ENCODE data around the gene DLX3.

The DLX3 gene

DNA sequence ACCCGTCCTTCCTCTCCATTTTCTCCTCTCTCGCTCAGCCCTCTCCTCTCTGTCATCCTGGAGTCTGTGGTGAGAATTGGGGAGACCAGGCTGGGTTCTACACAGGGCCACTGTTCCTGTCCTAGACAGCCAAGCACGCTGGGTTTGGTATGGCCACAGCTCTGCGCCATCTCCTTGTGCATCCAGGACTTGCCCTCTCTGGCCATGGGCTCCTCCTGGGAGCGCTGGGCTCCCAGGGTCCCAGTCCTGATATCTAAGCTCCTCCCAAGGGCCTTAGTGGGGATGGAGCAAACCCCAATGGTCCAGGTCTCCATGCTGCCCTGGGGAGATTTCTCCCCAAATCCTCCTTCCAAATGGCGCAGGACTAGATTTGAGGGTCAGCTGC is 33.7 kb upstream of the DLX3 start:
- Mint-ChIP-seq H3K9me3 (no peaks in the 10 kb centered on the region), H3K27ac (no peak overlapping the region), H3K27me3 (ENCODE audit: low read depth) (peaks cover 3% of the 10 kb centered on the region), H3K4me3 (no peak overlapping the region), H3K36me3 (ENCODE audit: low read depth) (no peaks in the 10 kb centered on the region), H3K4me1 (ENCODE audit: low read depth) (peaks cover 12% of the 10 kb centered on the region)

GRCh38 chr17:50027881-50028735 is 33.1 kb upstream of the DLX3 start:
- Mint-ChIP-seq H3K36me3 (ENCODE audit: low read depth) (no peaks in the 10 kb centered on the region), H3K4me1 (ENCODE audit: low read depth) (peaks cover 12% of the 10 kb centered on the region), H3K27me3 (ENCODE audit: low read depth) (peaks cover 3% of the 10 kb centered on the region), H3K4me3 (no peak overlapping the region), H3K9me3 (no peaks in the 10 kb centered on the region), H3K27ac (no peak overlapping the region)

DNA sequence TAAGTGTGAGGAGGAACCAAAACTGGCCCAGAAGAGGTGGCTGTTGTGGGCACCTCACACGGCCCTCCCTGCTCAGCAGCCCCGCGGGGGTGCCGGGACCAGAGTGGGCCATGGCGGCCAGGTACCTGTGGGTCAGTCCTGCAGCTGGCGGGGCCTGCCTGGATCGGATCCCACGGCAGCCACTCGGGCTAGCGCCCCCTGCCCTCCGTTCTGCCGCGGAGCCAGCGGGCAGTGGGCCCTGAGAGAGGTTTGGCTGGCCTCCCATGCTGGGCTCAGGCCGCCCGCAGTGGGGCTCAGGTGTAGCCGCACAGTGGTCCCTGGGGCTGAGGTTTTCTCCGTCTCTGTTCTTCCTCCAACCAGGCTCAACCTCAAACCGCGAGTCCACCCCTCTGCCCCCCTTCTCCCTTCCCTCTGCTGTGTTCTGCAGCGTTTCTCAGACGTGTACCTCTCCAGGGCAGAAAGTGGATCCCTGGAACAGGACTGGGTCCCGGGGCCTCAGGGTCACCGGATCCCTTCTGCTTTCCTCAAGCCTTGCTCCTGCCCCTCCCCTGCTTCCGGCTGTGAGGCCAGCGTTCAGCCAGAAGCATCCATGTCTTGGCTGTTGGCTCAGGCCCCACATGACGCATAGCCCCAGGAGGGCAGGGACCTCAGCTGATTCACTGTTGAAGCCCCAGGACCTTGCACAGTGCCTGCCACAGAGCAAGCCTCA is 32.3 kb upstream of the DLX3 start:
- H3K36me3 Mint-ChIP-seq (ENCODE audit: low read depth), result no peaks in the 10 kb centered on the region
- no peak overlapping the region for H3K27ac Mint-ChIP-seq

DNA sequence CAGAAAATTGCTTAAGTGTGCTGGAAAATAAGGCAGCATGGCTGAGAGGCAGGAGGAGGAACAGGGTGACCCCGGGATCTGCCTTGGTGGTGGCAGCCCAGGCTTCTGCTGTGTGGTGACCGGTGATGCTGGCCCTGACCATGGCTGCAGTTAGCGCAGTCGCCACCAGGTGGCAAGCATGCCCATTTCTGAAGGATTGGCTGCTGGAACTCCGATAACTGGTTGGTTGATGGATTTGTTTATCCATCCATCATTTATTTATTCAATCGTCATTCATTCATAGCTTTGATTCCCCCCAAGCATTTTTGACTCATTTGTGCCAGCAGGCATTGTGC is 31.8 kb upstream of the DLX3 start:
- no peak overlapping the region for H3K27ac Mint-ChIP-seq
- no peaks in the 10 kb centered on the region for H3K36me3 Mint-ChIP-seq (ENCODE audit: low read depth)
- H3K4me3 Mint-ChIP-seq, result no peak overlapping the region
- peaks cover 12% of the 10 kb centered on the region for H3K4me1 Mint-ChIP-seq (ENCODE audit: low read depth)
- H3K9me3 Mint-ChIP-seq, result no peaks in the 10 kb centered on the region
- peaks cover 7% of the 10 kb centered on the region for H3K27me3 Mint-ChIP-seq (ENCODE audit: low read depth)

More for the DNA sequence above, 32.3 kb upstream of the DLX3 start:
- H3K4me3 Mint-ChIP-seq, result peak overlapping the region; percentile 72
- H3K4me1 Mint-ChIP-seq (ENCODE audit: low read depth), result peaks cover 12% of the 10 kb centered on the region
- H3K9me3 Mint-ChIP-seq, result no peaks in the 10 kb centered on the region
- H3K27me3 Mint-ChIP-seq (ENCODE audit: low read depth), result peaks cover 3% of the 10 kb centered on the region

DNA sequence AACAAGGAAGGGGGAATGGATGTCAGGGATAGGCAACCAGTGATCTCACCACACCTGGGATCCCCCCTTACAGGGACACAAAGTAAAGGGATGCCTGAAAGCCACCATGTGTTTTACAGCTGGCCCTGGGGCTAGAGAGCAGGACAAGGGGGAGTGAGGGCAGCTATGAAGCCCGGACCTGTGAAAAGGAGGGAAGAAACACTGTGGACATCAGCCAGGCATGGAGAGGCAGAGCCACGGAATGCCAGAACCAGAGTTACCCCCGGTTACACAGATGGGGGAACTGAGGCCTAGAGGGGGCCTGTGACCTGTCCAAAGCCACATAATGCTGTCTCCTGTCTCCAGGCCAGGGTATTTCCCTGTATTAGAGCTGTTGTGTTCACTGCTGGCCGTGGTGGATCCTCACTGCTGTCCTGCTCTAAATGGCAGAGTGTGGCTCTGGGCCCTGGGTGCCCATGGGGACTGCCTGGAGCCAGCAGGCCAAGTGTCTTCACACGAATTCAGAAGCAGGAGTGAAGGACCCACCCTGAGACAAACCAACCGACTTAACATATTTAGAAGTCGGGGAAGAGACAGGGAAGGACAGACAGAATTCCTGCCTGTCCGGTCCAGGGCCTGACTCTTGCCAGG is 31.1 kb upstream of the DLX3 start:
- H3K36me3 Mint-ChIP-seq (ENCODE audit: low read depth), result no peaks in the 10 kb centered on the region
- no peaks in the 10 kb centered on the region for H3K9me3 Mint-ChIP-seq
- peaks cover 10% of the 10 kb centered on the region for H3K27me3 Mint-ChIP-seq (ENCODE audit: low read depth)
- no peak overlapping the region for H3K4me3 Mint-ChIP-seq
- no peak overlapping the region for H3K27ac Mint-ChIP-seq
- H3K4me1 Mint-ChIP-seq (ENCODE audit: low read depth), result peaks cover 12% of the 10 kb centered on the region

DNA sequence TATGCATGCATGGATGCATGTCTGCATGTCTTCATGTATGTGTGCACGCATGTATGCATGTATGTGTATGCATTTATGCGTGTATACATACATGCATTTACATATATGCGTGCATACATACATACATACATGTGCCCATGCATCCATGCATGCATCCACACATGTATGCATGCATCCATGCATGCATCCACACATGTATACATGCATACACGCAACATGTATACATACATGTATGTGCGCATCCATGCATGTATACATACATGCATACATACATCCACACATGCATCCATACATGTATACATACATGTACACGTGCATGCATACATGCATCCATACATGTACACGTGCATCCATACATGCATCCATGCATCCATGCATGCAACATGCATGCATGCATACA is 29.8 kb upstream of the DLX3 start:
- Mint-ChIP-seq H3K36me3 (ENCODE audit: low read depth) (no peaks in the 10 kb centered on the region), H3K4me3 (no peak overlapping the region)

DNA sequence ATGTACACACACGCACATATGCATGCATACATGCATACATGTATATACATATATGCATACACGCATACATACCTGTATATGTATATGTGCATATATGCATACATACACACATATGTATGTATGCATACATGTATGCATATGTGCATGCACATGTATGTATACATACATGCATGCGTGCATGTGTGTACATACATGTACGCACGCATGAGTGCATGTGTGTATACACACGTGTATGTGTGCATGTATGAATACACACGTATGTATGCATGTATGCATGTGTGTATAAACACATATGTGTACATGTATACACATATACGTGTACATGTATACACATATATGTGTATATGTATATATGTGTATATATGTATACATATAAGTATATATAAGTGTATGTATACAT is 28.5 kb upstream of the DLX3 start:
- H3K4me1 Mint-ChIP-seq (ENCODE audit: low read depth), result peaks cover 9% of the 10 kb centered on the region
- no peaks in the 10 kb centered on the region for H3K36me3 Mint-ChIP-seq (ENCODE audit: low read depth)
- no peak overlapping the region for H3K4me3 Mint-ChIP-seq
- H3K27ac Mint-ChIP-seq, result no peak overlapping the region
- no peaks in the 10 kb centered on the region for H3K9me3 Mint-ChIP-seq
- peaks cover 12% of the 10 kb centered on the region for H3K27me3 Mint-ChIP-seq (ENCODE audit: low read depth)

More for the DNA sequence above, 29.8 kb upstream of the DLX3 start:
- Mint-ChIP-seq H3K9me3 (no peaks in the 10 kb centered on the region), H3K4me1 (ENCODE audit: low read depth) (peaks cover 12% of the 10 kb centered on the region), H3K27ac (no peak overlapping the region), H3K27me3 (ENCODE audit: low read depth) (peaks cover 12% of the 10 kb centered on the region)

- no peak overlapping the region for H3K4me3 Mint-ChIP-seq
- no peak overlapping the region for H3K27ac Mint-ChIP-seq
- peaks cover 6% of the 10 kb centered on the region for H3K4me1 Mint-ChIP-seq (ENCODE audit: low read depth)
- no peaks in the 10 kb centered on the region for H3K9me3 Mint-ChIP-seq
- H3K27me3 Mint-ChIP-seq (ENCODE audit: low read depth), result peaks cover 12% of the 10 kb centered on the region
- H3K36me3 Mint-ChIP-seq (ENCODE audit: low read depth), result no peaks in the 10 kb centered on the region
Observed at GRCh38 chr17:50022463-50023130, 27.6 kb upstream of the DLX3 start.

DNA sequence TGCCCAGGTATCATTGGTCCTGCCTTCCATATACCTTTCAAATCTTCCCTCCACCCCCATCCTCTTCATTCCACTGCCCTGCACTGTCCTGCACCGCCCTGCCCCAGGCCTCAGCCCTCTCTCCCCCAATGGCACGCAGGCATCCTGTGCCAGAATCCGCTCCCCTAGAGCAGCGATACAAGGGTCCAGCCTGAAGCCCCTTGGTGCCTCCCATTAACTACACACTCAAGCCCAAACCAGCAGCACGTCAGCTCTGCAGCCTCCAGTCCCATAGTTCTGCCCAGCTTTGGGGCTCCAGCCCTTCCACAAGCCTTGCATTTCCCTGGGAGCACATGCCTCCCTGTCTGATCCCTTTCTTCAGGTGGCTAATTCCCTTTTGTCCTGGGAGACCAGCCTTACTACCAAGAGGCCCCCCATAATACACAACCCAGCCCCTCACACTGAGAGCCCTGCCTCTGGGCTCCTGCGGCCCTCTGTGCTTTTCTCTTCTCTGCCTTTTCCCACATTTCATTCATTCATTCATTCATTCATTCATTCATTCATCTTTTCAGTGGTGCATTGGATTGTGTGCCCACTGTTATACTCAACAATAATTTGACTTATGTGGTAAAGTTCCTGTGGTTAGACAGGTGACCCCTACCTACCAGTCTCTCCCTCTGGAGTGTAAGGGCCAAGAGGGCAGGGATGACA is 26.8 kb upstream of the DLX3 start:
- no peak overlapping the region for H3K27ac Mint-ChIP-seq
- no peaks in the 10 kb centered on the region for H3K36me3 Mint-ChIP-seq (ENCODE audit: low read depth)
- no peak overlapping the region for H3K4me3 Mint-ChIP-seq
- H3K9me3 Mint-ChIP-seq, result no peaks in the 10 kb centered on the region
- peaks cover under 1% of the 10 kb centered on the region for H3K4me1 Mint-ChIP-seq (ENCODE audit: low read depth)
- peaks cover 12% of the 10 kb centered on the region for H3K27me3 Mint-ChIP-seq (ENCODE audit: low read depth)

GRCh38 chr17:50020841-50021599 is 26.0 kb upstream of the DLX3 start:
- H3K27ac Mint-ChIP-seq, result no peak overlapping the region
- no peaks in the 10 kb centered on the region for H3K9me3 Mint-ChIP-seq

GRCh38 chr17:50018909-50019308 is 23.9 kb upstream of the DLX3 start:
- Mint-ChIP-seq H3K4me3 (no peak overlapping the region), H3K4me1 (ENCODE audit: low read depth) (no peaks in the 10 kb centered on the region), H3K27ac (no peak overlapping the region), H3K27me3 (ENCODE audit: low read depth) (peaks cover 22% of the 10 kb centered on the region), H3K36me3 (ENCODE audit: low read depth) (no peaks in the 10 kb centered on the region), H3K9me3 (peaks cover 10% of the 10 kb centered on the region)

More at GRCh38 chr17:50020841-50021599, 26.0 kb upstream of the DLX3 start:
- Mint-ChIP-seq H3K36me3 (ENCODE audit: low read depth) (no peaks in the 10 kb centered on the region), H3K4me3 (no peak overlapping the region), H3K27me3 (ENCODE audit: low read depth) (peaks cover 15% of the 10 kb centered on the region), H3K4me1 (ENCODE audit: low read depth) (no peaks in the 10 kb centered on the region)

GRCh38 chr17:50015146-50015545 is 20.1 kb upstream of the DLX3 start:
- Mint-ChIP-seq H3K9me3 (peaks cover 22% of the 10 kb centered on the region), H3K4me1 (ENCODE audit: low read depth) (no peaks in the 10 kb centered on the region), H3K4me3 (no peak overlapping the region), H3K36me3 (ENCODE audit: low read depth) (no peaks in the 10 kb centered on the region), H3K27ac (no peak overlapping the region), H3K27me3 (ENCODE audit: low read depth) (peaks cover 26% of the 10 kb centered on the region)

- no peaks in the 10 kb centered on the region for H3K4me1 Mint-ChIP-seq (ENCODE audit: low read depth)
- H3K27me3 Mint-ChIP-seq (ENCODE audit: low read depth), result peaks cover 30% of the 10 kb centered on the region
- no peaks in the 10 kb centered on the region for H3K36me3 Mint-ChIP-seq (ENCODE audit: low read depth)
- H3K9me3 Mint-ChIP-seq, result peaks cover 22% of the 10 kb centered on the region
- H3K4me3 Mint-ChIP-seq, result no peak overlapping the region
- no peak overlapping the region for H3K27ac Mint-ChIP-seq
Observed at GRCh38 chr17:50014471-50015088, 19.6 kb upstream of the DLX3 start.

All from T-helper 1 cell treated with Interleukin-12 subunit alpha and Interleukin-12 subunit beta and Interleukin-4 antibody, amounts not matched to agents 30 μg/mL and 1 μg/mL, for 36 hours (primary cell).